WI38 (cell line): ENCODE results near the gene MYNN.

Source experiments
- H3K4me3 ChIP-seq: 2 replicates; pipeline ENCODE4 v1.5.1; 2011; ENCODE audit warnings: low read depth, mild to moderate bottlenecking, control low read depth, low read length
- CTCF ChIP-seq: IDR thresholded peaks from 2 replicates; pipeline ENCODE4 v1.5.1; 2012; ENCODE audit warnings: low read depth, mild to moderate bottlenecking, control low read depth, low read length

Gene MYNN

DNA sequence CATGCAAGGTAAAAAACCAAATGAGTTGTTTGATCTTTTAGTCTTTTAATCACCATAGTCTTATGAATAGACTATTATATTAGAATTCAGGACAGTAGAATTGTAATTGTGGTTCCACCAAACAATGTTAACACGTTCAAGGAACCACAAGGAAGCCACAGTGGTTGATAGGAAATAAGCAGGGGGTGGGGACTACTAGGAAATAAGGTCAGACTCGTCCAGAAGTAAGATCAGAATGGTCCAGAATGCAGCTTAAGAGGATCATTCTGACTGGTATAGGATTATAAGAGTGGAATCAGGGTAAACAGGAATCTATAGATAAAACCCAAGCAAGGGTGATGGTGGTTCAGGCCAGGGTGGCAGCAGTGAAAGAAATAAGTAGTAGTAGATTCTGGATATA lies 7.5 kb downstream of the MYNN start:
- no peak overlapping the region for H3K4me3 ChIP-seq
- TF ChIP-seq CTCF: no peak

GRCh38 chr3:169781209-169781855 lies 8.1 kb downstream of the MYNN start:
- H3K4me3 ChIP-seq: no peak overlapping the region

DNA sequence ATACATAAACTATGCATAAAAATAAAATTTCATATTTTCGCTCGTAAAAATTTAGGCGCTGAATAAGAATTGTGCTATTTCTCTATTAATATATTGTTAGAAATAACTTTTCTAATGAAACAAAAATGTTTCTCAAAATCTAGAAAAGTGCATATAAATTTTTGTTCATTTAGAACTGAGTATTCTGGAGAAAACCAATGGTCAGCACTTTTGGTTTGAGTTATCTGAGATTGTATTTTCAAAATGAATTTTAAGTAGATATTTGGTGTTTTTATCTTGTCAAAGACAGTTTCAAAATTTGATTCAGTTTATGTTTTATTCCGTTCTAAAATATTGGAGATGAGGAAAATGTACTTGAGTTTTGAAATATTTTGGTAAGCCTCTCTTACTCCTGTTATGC lies 13.9 kb downstream of the MYNN start:
- no peak overlapping the region for H3K4me3 ChIP-seq
- no peak for TF ChIP-seq CTCF

More at GRCh38 chr3:169781209-169781855, 8.1 kb downstream of the MYNN start:
- TF ChIP-seq CTCF: no peak

DNA sequence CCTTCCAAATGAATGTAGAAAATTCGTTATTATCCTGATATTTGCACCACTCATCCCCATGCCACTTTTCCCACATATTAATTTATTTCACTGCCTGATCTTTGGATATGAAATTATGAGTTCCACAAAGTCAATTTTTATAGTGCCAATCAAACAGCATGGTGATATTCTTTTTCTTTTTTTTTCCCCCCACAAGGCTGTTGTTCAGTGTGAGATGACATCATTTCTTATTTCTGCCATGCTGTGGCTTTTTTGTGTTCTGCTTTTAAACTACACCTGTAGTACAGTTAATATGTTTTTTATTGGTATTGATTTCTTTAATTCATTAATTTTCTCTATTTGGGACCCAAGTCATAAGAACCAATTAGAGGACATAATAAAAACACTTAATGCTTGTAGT lies 14.6 kb downstream of the MYNN start:
- no peak for TF ChIP-seq CTCF
- H3K4me3 ChIP-seq: no peak overlapping the region

- H3K4me3 ChIP-seq: no peak overlapping the region
- TF ChIP-seq CTCF: no peak
Measured at GRCh38 chr3:169790219-169790618, 17.0 kb downstream of the MYNN start.

DNA sequence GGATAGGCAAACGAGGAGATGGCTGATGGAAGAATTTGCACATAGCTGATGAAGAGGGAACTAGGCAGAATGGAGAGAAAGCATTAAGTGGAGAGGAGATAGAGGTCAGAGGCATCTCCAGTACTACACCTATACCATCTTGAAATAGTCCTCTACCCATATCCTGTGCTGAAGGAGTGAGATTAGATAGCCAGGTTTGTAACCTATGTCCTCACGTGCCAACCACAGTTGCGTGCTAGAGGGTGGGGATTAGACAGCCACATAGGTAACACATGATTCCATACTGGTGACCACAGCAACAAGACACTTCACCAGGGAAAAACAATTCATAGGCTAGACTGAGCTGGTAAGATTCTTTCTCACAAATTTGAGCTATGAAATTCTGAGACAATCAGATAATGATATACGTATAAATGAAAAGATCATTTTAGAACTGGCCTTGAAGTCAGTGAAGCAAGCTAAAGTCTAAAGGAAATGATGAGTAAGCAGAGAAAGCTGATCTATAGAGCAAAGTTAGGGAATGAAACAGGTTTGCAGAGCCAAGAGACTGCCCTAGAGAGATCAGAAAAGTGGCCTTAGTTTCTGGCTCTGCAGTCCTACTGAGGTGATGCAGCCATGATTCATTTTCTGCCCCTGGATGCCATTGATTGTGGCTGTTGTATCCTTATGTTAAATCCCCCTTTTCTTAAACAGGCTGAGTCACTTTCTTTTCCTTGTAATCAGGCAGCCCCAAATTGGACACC lies 17.7 kb downstream of the MYNN start:
- TF ChIP-seq CTCF: no peak
- no peak overlapping the region for H3K4me3 ChIP-seq

GRCh38 chr3:169792359-169792758 lies 19.2 kb downstream of the MYNN start:
- no peak for TF ChIP-seq CTCF
- no peak overlapping the region for H3K4me3 ChIP-seq
